ENCODE results near the gene RARG. TPM values are rescaled to one million over a fixed set of nuclear protein-coding genes. Genes with fewer than 3 reads are reported as not detected.

The RARG gene
- total RNA-seq, 1 experiment from 2014 or later, result 77.2 TPM

DNA sequence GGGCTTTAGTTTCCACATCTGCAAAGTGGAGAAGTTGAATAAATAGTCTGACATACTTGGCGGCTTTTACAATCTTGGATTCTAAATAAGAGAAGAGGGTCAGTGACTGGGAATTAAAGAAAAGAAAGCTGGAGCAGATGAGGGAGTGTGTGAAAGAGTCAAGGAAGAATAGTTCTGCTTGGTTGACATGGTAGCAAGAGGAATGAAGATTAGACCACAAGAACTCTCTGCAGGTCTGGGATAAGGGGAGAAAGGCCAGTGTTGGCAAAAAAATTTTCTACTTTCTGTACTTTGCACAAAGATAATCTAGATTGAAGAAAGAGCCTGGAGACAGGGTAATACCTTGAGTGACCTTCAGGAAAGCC is 30.9 kb downstream of the RARG start:
- ChIA-PET CTCF (interaction anchor here (1.2 to 10.2 kb wide), 4 partner anchors 14 to 135 kb away, joined by 4 to 136 read pairs (median 6); partner anchors contain the start of gene ESPL1), POLR2A (interaction anchor here (0.7 kb wide), 1 partner anchor 58 kb away, joined by 3 read pairs; no protein-coding TSS in a partner anchor)
- no peak overlapping the region for H3K27ac Mint-ChIP-seq
- no peak for TF ChIP-seq ESRRA (CRISPR knock-in tag; IDR thresholded peaks at IDR 0.05; ENCODE audit: borderline replicate concordance)
- no peak for TF ChIP-seq NR2C2 (CRISPR knock-in tag; IDR thresholded peaks at IDR 0.05)
- TF ChIP-seq IRF2 (CRISPR knock-in tag; IDR thresholded peaks at IDR 0.05; ENCODE audit: borderline replicate concordance, low read depth), result no peak
- no peak for TF ChIP-seq JUN (CRISPR knock-in tag; IDR thresholded peaks at IDR 0.05)
- TF ChIP-seq NFE2L1 (CRISPR knock-in tag; IDR thresholded peaks at IDR 0.05), result no peak
- TF ChIP-seq, protein P1, sequence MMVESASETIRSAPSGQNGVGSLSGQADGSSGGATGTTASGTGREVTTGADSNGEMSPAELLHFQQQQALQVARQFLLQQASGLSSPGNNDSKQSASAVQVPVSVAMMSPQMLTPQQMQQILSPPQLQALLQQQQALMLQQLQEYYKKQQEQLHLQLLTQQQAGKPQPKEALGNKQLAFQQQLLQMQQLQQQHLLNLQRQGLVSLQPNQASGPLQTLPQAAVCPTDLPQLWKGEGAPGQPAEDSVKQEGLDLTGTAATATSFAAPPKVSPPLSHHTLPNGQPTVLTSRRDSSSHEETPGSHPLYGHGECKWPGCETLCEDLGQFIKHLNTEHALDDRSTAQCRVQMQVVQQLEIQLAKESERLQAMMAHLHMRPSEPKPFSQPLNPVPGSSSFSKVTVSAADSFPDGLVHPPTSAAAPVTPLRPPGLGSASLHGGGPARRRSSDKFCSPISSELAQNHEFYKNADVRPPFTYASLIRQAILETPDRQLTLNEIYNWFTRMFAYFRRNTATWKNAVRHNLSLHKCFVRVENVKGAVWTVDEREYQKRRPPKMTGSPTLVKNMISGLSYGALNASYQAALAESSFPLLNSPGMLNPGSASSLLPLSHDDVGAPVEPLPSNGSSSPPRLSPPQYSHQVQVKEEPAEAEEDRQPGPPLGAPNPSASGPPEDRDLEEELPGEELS (CRISPR knock-in tag; IDR thresholded peaks at IDR 0.05), result no peak
- TF ChIP-seq, protein P2, sequence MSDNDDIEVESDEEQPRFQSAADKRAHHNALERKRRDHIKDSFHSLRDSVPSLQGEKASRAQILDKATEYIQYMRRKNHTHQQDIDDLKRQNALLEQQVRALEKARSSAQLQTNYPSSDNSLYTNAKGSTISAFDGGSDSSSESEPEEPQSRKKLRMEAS (CRISPR knock-in tag; IDR thresholded peaks at IDR 0.05), result no peak
- no peak for TF ChIP-seq SP1 (CRISPR knock-in tag; conservative IDR thresholded peaks at IDR 0.05)
- no peak for TF ChIP-seq NR3C1 (CRISPR knock-in tag; conservative IDR thresholded peaks at IDR 0.05; ENCODE audit: low read depth)
- TF ChIP-seq, protein P3, sequence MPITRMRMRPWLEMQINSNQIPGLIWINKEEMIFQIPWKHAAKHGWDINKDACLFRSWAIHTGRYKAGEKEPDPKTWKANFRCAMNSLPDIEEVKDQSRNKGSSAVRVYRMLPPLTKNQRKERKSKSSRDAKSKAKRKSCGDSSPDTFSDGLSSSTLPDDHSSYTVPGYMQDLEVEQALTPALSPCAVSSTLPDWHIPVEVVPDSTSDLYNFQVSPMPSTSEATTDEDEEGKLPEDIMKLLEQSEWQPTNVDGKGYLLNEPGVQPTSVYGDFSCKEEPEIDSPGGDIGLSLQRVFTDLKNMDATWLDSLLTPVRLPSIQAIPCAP (CRISPR knock-in tag; IDR thresholded peaks at IDR 0.05), result no peak
- DNase-seq (ENCODE audit: low spot score) (no peak), ATAC-seq (no peak)
- H3K27me3 Mint-ChIP-seq (ENCODE audit: low read depth), result peaks cover 54% of the 10 kb centered on the region
- no peaks in the 10 kb centered on the region for H3K4me1 Mint-ChIP-seq
- no peak overlapping the region for H3K4me3 Mint-ChIP-seq
- no peaks in the 10 kb centered on the region for H3K9me3 Mint-ChIP-seq
- H3K36me3 Mint-ChIP-seq, result no peaks in the 10 kb centered on the region

DNA sequence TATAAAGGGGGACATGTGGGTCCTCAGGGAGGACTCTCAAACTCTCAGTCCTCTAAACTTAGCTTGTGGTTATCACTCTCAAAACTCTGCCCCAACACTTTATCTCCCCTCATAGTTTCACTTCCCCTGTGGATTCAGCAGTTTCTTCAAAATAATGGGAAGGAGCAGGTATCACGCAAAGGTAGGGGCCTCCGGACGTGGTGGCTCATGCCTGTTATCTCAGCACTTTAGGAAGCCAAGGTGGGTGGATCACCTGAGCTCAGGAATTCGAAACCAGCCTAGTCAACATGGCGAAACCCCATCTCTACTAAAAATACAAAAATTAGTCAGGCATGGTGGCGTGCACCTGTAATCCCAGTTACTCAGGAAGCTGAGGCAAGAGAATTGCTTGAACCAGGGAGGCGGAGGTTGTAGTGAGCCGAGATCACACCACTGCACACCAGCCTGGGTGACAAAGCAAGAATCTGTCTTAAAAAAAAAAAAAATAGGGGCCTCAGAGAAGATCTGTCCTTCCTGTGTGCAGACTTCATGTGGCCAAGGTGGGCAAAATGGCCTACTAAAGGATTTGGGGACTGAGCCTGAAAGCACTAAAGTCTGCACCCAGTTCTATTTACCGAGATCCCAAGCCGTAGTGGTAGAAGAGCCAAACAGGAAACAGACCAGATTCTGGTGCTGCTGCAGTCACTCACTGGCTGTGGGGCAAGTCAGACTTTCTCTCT is 31.4 kb downstream of the RARG start:
- ChIA-PET CTCF (interaction anchor here (0.6 to 10.2 kb wide), 6 partner anchors 14 to 135 kb away, joined by 4 to 136 read pairs (median 6); partner anchors contain the start of genes AAAS and ESPL1), POLR2A (no interaction called here)
- Mint-ChIP-seq H3K4me3 (no peak overlapping the region), H3K36me3 (no peaks in the 10 kb centered on the region), H3K4me1 (no peaks in the 10 kb centered on the region), H3K27ac (no peak overlapping the region), H3K9me3 (no peaks in the 10 kb centered on the region), H3K27me3 (ENCODE audit: low read depth) (peaks cover 54% of the 10 kb centered on the region)
- no peak for TF ChIP-seq KAT7 (CRISPR knock-in tag; IDR thresholded peaks at IDR 0.05; ENCODE audit: borderline replicate concordance)
- TF ChIP-seq, protein P4, sequence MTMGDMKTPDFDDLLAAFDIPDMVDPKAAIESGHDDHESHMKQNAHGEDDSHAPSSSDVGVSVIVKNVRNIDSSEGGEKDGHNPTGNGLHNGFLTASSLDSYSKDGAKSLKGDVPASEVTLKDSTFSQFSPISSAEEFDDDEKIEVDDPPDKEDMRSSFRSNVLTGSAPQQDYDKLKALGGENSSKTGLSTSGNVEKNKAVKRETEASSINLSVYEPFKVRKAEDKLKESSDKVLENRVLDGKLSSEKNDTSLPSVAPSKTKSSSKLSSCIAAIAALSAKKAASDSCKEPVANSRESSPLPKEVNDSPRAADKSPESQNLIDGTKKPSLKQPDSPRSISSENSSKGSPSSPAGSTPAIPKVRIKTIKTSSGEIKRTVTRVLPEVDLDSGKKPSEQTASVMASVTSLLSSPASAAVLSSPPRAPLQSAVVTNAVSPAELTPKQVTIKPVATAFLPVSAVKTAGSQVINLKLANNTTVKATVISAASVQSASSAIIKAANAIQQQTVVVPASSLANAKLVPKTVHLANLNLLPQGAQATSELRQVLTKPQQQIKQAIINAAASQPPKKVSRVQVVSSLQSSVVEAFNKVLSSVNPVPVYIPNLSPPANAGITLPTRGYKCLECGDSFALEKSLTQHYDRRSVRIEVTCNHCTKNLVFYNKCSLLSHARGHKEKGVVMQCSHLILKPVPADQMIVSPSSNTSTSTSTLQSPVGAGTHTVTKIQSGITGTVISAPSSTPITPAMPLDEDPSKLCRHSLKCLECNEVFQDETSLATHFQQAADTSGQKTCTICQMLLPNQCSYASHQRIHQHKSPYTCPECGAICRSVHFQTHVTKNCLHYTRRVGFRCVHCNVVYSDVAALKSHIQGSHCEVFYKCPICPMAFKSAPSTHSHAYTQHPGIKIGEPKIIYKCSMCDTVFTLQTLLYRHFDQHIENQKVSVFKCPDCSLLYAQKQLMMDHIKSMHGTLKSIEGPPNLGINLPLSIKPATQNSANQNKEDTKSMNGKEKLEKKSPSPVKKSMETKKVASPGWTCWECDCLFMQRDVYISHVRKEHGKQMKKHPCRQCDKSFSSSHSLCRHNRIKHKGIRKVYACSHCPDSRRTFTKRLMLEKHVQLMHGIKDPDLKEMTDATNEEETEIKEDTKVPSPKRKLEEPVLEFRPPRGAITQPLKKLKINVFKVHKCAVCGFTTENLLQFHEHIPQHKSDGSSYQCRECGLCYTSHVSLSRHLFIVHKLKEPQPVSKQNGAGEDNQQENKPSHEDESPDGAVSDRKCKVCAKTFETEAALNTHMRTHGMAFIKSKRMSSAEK (CRISPR knock-in tag; IDR thresholded peaks at IDR 0.05; ENCODE audit: borderline replicate concordance), result no peak
- no peak for TF ChIP-seq MYBL2 (CRISPR knock-in tag; IDR thresholded peaks at IDR 0.05)
- TF ChIP-seq NR1H2 (CRISPR knock-in tag; IDR thresholded peaks at IDR 0.05), result no peak
- TF ChIP-seq ZNF219 (CRISPR knock-in tag; IDR thresholded peaks at IDR 0.05; ENCODE audit: borderline replicate concordance), result no peak
- TF ChIP-seq TCF7 (CRISPR knock-in tag; IDR thresholded peaks at IDR 0.05; ENCODE audit: low read depth), result no peak
- no peak for TF ChIP-seq GABPB1 (CRISPR knock-in tag; IDR thresholded peaks at IDR 0.05)
- TF ChIP-seq, protein P5, sequence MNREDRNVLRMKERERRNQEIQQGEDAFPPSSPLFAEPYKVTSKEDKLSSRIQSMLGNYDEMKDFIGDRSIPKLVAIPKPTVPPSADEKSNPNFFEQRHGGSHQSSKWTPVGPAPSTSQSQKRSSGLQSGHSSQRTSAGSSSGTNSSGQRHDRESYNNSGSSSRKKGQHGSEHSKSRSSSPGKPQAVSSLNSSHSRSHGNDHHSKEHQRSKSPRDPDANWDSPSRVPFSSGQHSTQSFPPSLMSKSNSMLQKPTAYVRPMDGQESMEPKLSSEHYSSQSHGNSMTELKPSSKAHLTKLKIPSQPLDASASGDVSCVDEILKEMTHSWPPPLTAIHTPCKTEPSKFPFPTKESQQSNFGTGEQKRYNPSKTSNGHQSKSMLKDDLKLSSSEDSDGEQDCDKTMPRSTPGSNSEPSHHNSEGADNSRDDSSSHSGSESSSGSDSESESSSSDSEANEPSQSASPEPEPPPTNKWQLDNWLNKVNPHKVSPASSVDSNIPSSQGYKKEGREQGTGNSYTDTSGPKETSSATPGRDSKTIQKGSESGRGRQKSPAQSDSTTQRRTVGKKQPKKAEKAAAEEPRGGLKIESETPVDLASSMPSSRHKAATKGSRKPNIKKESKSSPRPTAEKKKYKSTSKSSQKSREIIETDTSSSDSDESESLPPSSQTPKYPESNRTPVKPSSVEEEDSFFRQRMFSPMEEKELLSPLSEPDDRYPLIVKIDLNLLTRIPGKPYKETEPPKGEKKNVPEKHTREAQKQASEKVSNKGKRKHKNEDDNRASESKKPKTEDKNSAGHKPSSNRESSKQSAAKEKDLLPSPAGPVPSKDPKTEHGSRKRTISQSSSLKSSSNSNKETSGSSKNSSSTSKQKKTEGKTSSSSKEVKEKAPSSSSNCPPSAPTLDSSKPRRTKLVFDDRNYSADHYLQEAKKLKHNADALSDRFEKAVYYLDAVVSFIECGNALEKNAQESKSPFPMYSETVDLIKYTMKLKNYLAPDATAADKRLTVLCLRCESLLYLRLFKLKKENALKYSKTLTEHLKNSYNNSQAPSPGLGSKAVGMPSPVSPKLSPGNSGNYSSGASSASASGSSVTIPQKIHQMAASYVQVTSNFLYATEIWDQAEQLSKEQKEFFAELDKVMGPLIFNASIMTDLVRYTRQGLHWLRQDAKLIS (CRISPR knock-in tag; IDR thresholded peaks at IDR 0.05; ENCODE audit: borderline replicate concordance), result no peak
- TF ChIP-seq, protein P6, sequence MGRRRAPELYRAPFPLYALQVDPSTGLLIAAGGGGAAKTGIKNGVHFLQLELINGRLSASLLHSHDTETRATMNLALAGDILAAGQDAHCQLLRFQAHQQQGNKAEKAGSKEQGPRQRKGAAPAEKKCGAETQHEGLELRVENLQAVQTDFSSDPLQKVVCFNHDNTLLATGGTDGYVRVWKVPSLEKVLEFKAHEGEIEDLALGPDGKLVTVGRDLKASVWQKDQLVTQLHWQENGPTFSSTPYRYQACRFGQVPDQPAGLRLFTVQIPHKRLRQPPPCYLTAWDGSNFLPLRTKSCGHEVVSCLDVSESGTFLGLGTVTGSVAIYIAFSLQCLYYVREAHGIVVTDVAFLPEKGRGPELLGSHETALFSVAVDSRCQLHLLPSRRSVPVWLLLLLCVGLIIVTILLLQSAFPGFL (CRISPR knock-in tag; IDR thresholded peaks at IDR 0.05; ENCODE audit: borderline replicate concordance), result no peak
- ATAC-seq, result no peak
- DNase-seq (ENCODE audit: low spot score), result no peak
